ENCODE measurements around the gene KCND2. TPM values are rescaled to one million over a fixed set of nuclear protein-coding genes. Genes with fewer than 3 reads are reported as not detected.

KCND2 gene
- total and polyA plus RNA-seq, 8 donors = 0.21 to 1.9 (median 0.63) TPM

GRCh38 chr7:120332433-120332832 lies 59.5 kb downstream of the KCND2 start:
- no peaks in the 10 kb centered on the region for H3K36me3 ChIP-seq
- H3K4me3 ChIP-seq = no peak overlapping the region
- DNase-seq = no peak
- H3K4me1 ChIP-seq = no peaks in the 10 kb centered on the region
- intact Hi-C loops (cut with DNase I) = no loop called here
- ATAC-seq = no peak
- no peak for TF ChIP-seq CTCF (IDR thresholded peaks at IDR 0.05)
- no peaks in the 10 kb centered on the region for H3K27me3 ChIP-seq
- H3K27ac ChIP-seq = no peak overlapping the region
- no peaks in the 10 kb centered on the region for H3K9me3 ChIP-seq

GRCh38 chr7:120334475-120334874 lies 61.5 kb downstream of the KCND2 start:
- H3K4me3 ChIP-seq = no peak overlapping the region
- no peaks in the 10 kb centered on the region for H3K9me3 ChIP-seq
- TF ChIP-seq CTCF (IDR thresholded peaks at IDR 0.05) = no peak
- ATAC-seq (no peak), DNase-seq (no peak)
- intact Hi-C loops (cut with DNase I) = no loop called here
- H3K36me3 ChIP-seq = no peaks in the 10 kb centered on the region
- H3K4me1 ChIP-seq = no peaks in the 10 kb centered on the region
- no peaks in the 10 kb centered on the region for H3K27me3 ChIP-seq
- H3K27ac ChIP-seq = no peak overlapping the region

GRCh38 chr7:120337308-120337907 lies 64.4 kb downstream of the KCND2 start:
- intact Hi-C loops (cut with DNase I) = no loop called here
- no peaks in the 10 kb centered on the region for H3K4me1 ChIP-seq
- ATAC-seq = peak; percentile 32
- H3K27me3 ChIP-seq = no peaks in the 10 kb centered on the region
- H3K9me3 ChIP-seq = no peaks in the 10 kb centered on the region
- no peak for DNase-seq
- peak in 1 of 2 donors; percentile 40 for TF ChIP-seq CTCF (IDR thresholded peaks at IDR 0.05)
- H3K36me3 ChIP-seq = no peaks in the 10 kb centered on the region
- H3K4me3 ChIP-seq = no peak overlapping the region
- H3K27ac ChIP-seq = no peak overlapping the region

GRCh38 chr7:120344276-120344675 lies 71.3 kb downstream of the KCND2 start:
- no peaks in the 10 kb centered on the region for H3K4me1 ChIP-seq
- no peak overlapping the region for H3K27ac ChIP-seq
- intact Hi-C loops (cut with DNase I) = no loop called here
- no peak overlapping the region for H3K4me3 ChIP-seq
- DNase-seq (no peak), ATAC-seq (no peak)
- no peaks in the 10 kb centered on the region for H3K9me3 ChIP-seq
- no peaks in the 10 kb centered on the region for H3K27me3 ChIP-seq
- no peak for TF ChIP-seq CTCF (IDR thresholded peaks at IDR 0.05)
- no peaks in the 10 kb centered on the region for H3K36me3 ChIP-seq

GRCh38 chr7:120353171-120353570 lies 80.2 kb downstream of the KCND2 start:
- ATAC-seq = no peak
- intact Hi-C loops (cut with DNase I) = no loop called here

More at GRCh38 chr7:120353171-120353570, 80.2 kb downstream of the KCND2 start:
- Histone ChIP-seq H3K27me3 (no peaks in the 10 kb centered on the region), H3K36me3 (no peaks in the 10 kb centered on the region), H3K9me3 (no peaks in the 10 kb centered on the region), H3K27ac (no peak overlapping the region), H3K4me3 (no peak overlapping the region), H3K4me1 (no peaks in the 10 kb centered on the region)
- no peak for DNase-seq
- TF ChIP-seq CTCF (IDR thresholded peaks at IDR 0.05) = no peak
